WTC11 (cell line): ENCODE measurements around the gene RGS14. TPM values are rescaled to one million over a fixed set of nuclear protein-coding genes. Genes with fewer than 3 reads are reported as not detected.
A peak's percentile ranks its signal among the peaks of the same experiment; 100 is the strongest.

Experiments
- ATAC-seq: fragments of 200-7000 bp; cut with Tn5 transposase; 2 replicates; pipeline ENCODE4 v1.10.0; 2021; ENCODE audit warnings: mild to moderate bottlenecking, moderate library complexity
- CTCF ChIA-PET: fragments of 300-600 bp; sonication (Branson Sonifier 250); formaldehyde crosslinking; loops from one replicate; lab custom pipeline; 2021; ENCODE audit warnings: antibody characterized with exemption; lab: Charles Lee
- POLR2A ChIA-PET: fragments of 350-600 bp; sonication (Branson Sonifier 250); formaldehyde crosslinking; loops from one replicate; lab custom pipeline; 2021; ENCODE audit warnings: antibody characterized with exemption; lab: Charles Lee
- DNase-seq: peaks from one replicate; pipeline ENCODE4 v3.0.0; 2021; ENCODE audit warnings: low spot score
- H3K27ac Mint-ChIP-seq: 2 replicates; pipeline ENCODE4 v1.8.0; 2021; ENCODE audit warnings: mixed read lengths
- H3K27me3 Mint-ChIP-seq: 2 replicates; pipeline ENCODE4 v1.8.0; 2021; ENCODE audit warnings: low read depth, mild to moderate bottlenecking, moderate library complexity, mixed read lengths
- H3K36me3 Mint-ChIP-seq: 2 replicates; pipeline ENCODE4 v1.8.0; 2021; ENCODE audit warnings: mixed read lengths
- H3K4me1 Mint-ChIP-seq: 2 replicates; pipeline ENCODE4 v1.8.0; 2022; ENCODE audit warnings: mixed read lengths
- H3K4me3 Mint-ChIP-seq: 2 replicates; pipeline ENCODE4 v1.8.0; 2021; ENCODE audit warnings: mild to moderate bottlenecking, moderate library complexity, mixed read lengths
- H3K9me3 Mint-ChIP-seq: 2 replicates; pipeline ENCODE4 v1.8.0; 2021; ENCODE audit warnings: mixed read lengths
- AR ChIP-seq: fragments of 250-450 bp; sonication (Bioruptor Pico); IDR thresholded peaks from 2 replicates; pipeline ENCODE4 v1.9.0; 2021; ENCODE audit warnings: mild to moderate bottlenecking
- EMX1 ChIP-seq: fragments of 250-450 bp; sonication (Bioruptor Pico); IDR thresholded peaks from 2 replicates; pipeline ENCODE4 v1.8.0; 2021; ENCODE audit warnings: mild to moderate bottlenecking
- FOXP1 ChIP-seq: sonication (generic); formaldehyde crosslinking; IDR thresholded peaks from 2 replicates; pipeline ENCODE4 v1.8.0; 2022; ENCODE audit warnings: missing genetic modification reagents, mild to moderate bottlenecking, moderate library complexity, borderline replicate concordance
- HMGA2 ChIP-seq: fragments of 250-450 bp; sonication (Bioruptor Pico); IDR thresholded peaks from 2 replicates; pipeline ENCODE4 v1.4.0; 2021; ENCODE audit warnings: mild to moderate bottlenecking, moderate library complexity
- JUN ChIP-seq: sonication (generic); formaldehyde crosslinking; IDR thresholded peaks from 2 replicates; pipeline ENCODE4 v1.8.0; 2023; ENCODE audit warnings: mild to moderate bottlenecking, missing genetic modification reagents
- MLX ChIP-seq: sonication (generic); formaldehyde crosslinking; IDR thresholded peaks from 2 replicates; pipeline ENCODE4 v1.8.1; 2023; ENCODE audit warnings: mild to moderate bottlenecking, missing genetic modification reagents, moderate library complexity
- NFE2L1 ChIP-seq: sonication (generic); formaldehyde crosslinking; IDR thresholded peaks from 2 replicates; pipeline ENCODE4 v1.8.1; 2023; ENCODE audit warnings: missing genetic modification reagents
- PREB ChIP-seq: sonication (generic); formaldehyde crosslinking; IDR thresholded peaks from 2 replicates; pipeline ENCODE4 v1.8.1; 2022; ENCODE audit warnings: mild to moderate bottlenecking, missing genetic modification reagents, moderate library complexity, borderline replicate concordance
- RORB ChIP-seq: fragments of 250-450 bp; sonication (Bioruptor Pico); IDR thresholded peaks from 2 replicates; pipeline ENCODE4 v1.9.0; 2021; ENCODE audit warnings: mild to moderate bottlenecking
- SMAD4 ChIP-seq: sonication (generic); formaldehyde crosslinking; IDR thresholded peaks from 2 replicates; pipeline ENCODE4 v1.8.0; 2022; ENCODE audit warnings: mild to moderate bottlenecking, missing genetic modification reagents
- TP53 ChIP-seq: sonication (generic); formaldehyde crosslinking; IDR thresholded peaks from 2 replicates; pipeline ENCODE4 v1.8.1; 2023; ENCODE audit warnings: mild to moderate bottlenecking, missing genetic modification reagents
- ZNF423 ChIP-seq: fragments of 250-450 bp; sonication (Bioruptor Pico); IDR thresholded peaks from 2 replicates; pipeline ENCODE4 v2.1.2; 2022; ENCODE audit warnings: mild to moderate bottlenecking, moderate library complexity
- ZNF532 ChIP-seq: fragments of 250-450 bp; sonication (Bioruptor Pico); IDR thresholded peaks from 2 replicates; pipeline ENCODE4 v1.9.0; 2021; ENCODE audit warnings: mild to moderate bottlenecking, borderline replicate concordance
- ZNF671 ChIP-seq: fragments of 250-450 bp; sonication (Bioruptor Pico); IDR thresholded peaks from 2 replicates; pipeline ENCODE4 v1.8.0; 2021; ENCODE audit warnings: mild to moderate bottlenecking
- ZSCAN18 ChIP-seq: fragments of 250-450 bp; sonication (Bioruptor Pico); IDR thresholded peaks from 2 replicates; pipeline ENCODE4 v2.1.2; 2022; ENCODE audit warnings: mild to moderate bottlenecking, moderate library complexity
- total RNA-seq: library from RNA; stranded (reverse); gene quantifications from 3 replicates; pipeline ENCODE4 v1.2.3, GENCODE V29; 2021
- TF ChIP-seq, protein P1 (sequence below): sonication (generic); formaldehyde crosslinking; IDR thresholded peaks from 2 replicates; pipeline ENCODE4 v1.8.0; 2022; ENCODE audit warnings: mild to moderate bottlenecking, missing genetic modification reagents
- TF ChIP-seq, protein P2 (sequence below): fragments of 250-450 bp; sonication (Bioruptor Pico); IDR thresholded peaks from 2 replicates; pipeline ENCODE4 v1.9.0; 2021; ENCODE audit warnings: mild to moderate bottlenecking
- TF ChIP-seq, protein P3 (sequence below): sonication (generic); formaldehyde crosslinking; IDR thresholded peaks from 2 replicates; pipeline ENCODE4 v1.8.0; 2022; ENCODE audit warnings: mild to moderate bottlenecking, missing genetic modification reagents

Gene RGS14
- total RNA-seq, 1 experiment from 2014 or later: 74.6 TPM

GRCh38 chr5:177351392-177352329 lies 6.1 kb upstream of the RGS14 start, which contains the start of gene LMAN2 (continued):
- TF ChIP-seq, protein P1, sequence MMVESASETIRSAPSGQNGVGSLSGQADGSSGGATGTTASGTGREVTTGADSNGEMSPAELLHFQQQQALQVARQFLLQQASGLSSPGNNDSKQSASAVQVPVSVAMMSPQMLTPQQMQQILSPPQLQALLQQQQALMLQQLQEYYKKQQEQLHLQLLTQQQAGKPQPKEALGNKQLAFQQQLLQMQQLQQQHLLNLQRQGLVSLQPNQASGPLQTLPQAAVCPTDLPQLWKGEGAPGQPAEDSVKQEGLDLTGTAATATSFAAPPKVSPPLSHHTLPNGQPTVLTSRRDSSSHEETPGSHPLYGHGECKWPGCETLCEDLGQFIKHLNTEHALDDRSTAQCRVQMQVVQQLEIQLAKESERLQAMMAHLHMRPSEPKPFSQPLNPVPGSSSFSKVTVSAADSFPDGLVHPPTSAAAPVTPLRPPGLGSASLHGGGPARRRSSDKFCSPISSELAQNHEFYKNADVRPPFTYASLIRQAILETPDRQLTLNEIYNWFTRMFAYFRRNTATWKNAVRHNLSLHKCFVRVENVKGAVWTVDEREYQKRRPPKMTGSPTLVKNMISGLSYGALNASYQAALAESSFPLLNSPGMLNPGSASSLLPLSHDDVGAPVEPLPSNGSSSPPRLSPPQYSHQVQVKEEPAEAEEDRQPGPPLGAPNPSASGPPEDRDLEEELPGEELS: no peak
- TF ChIP-seq FOXP1 (CRISPR knock-in tag) (no peak), PREB (no peak), ZSCAN18 (CRISPR knock-in tag) (no peak), TP53 (CRISPR knock-in tag) (no peak), MLX (CRISPR knock-in tag) (no peak), ZNF423 (no peak), JUN (CRISPR knock-in tag) (no peak), NFE2L1 (CRISPR knock-in tag) (no peak), ZNF532 (CRISPR knock-in tag) (no peak), ZNF671 (no peak)
- TF ChIP-seq, all 79 proteins: peak for 14

DNA sequence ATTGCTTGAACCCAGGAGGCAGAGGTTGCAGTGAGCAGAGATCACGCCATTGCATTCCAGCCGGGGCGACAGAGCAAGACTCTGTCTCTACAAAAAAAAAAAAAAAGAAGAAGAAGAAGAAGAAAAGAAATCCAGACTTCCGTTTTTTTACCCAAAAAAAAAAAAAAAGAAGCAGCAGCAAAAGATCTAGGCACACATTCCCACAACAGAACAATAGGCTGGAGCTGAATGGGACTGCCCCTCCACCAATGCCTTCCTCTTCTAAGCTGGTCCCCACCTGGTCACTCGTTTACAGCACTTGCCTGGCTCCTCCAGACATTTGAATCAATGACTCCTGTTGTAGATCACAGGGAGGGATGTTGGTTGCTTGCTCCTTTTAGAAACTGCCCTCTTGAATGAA lies 4.6 kb upstream of the RGS14 start:
- TF ChIP-seq, protein P2, sequence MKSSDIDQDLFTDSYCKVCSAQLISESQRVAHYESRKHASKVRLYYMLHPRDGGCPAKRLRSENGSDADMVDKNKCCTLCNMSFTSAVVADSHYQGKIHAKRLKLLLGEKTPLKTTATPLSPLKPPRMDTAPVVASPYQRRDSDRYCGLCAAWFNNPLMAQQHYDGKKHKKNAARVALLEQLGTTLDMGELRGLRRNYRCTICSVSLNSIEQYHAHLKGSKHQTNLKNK: no peak
- TF ChIP-seq JUN (CRISPR knock-in tag) (no peak), HMGA2 (no peak), NFE2L1 (CRISPR knock-in tag) (no peak), SMAD4 (no peak), EMX1 (CRISPR knock-in tag) (no peak), AR (no peak), TP53 (CRISPR knock-in tag) (no peak), RORB (no peak)
- TF ChIP-seq, protein P3, sequence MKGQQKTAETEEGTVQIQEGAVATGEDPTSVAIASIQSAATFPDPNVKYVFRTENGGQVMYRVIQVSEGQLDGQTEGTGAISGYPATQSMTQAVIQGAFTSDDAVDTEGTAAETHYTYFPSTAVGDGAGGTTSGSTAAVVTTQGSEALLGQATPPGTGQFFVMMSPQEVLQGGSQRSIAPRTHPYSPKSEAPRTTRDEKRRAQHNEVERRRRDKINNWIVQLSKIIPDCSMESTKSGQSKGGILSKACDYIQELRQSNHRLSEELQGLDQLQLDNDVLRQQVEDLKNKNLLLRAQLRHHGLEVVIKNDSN: no peak
- ATAC-seq: no peak
- Mint-ChIP-seq H3K4me3 (peak overlapping the region; percentile 42), H3K4me1 (peaks cover 25% of the 10 kb centered on the region), H3K27ac (no peak overlapping the region), H3K27me3 (peaks cover 28% of the 10 kb centered on the region), H3K9me3 (peaks cover 14% of the 10 kb centered on the region), H3K36me3 (peaks cover 10% of the 10 kb centered on the region)
- POLR2A ChIA-PET: no interaction called here
- no peak for DNase-seq
- CTCF ChIA-PET: interaction anchor here (0.6 to 4.7 kb wide), 9 partner anchors 14 to 104 kb away, joined by 4 to 51 read pairs (median 7); partner anchors contain the start of gene GRK6
